GM18858 (cell line): ENCODE measurements around the gene RIC8A.
"Not testable (repeated sequence)": the region's sequence is repeated elsewhere in the genome, so short reads cannot be mapped to it uniquely, and the experiment has no call there.

ENCODE experiments used
- ATAC-seq: cut with Tn5 transposase; IDR thresholded peaks from one replicate; pipeline ENCODE4 v1.9.1; 2021; ENCODE audit not compliant: unreplicated experiment

RIC8A gene

DNA sequence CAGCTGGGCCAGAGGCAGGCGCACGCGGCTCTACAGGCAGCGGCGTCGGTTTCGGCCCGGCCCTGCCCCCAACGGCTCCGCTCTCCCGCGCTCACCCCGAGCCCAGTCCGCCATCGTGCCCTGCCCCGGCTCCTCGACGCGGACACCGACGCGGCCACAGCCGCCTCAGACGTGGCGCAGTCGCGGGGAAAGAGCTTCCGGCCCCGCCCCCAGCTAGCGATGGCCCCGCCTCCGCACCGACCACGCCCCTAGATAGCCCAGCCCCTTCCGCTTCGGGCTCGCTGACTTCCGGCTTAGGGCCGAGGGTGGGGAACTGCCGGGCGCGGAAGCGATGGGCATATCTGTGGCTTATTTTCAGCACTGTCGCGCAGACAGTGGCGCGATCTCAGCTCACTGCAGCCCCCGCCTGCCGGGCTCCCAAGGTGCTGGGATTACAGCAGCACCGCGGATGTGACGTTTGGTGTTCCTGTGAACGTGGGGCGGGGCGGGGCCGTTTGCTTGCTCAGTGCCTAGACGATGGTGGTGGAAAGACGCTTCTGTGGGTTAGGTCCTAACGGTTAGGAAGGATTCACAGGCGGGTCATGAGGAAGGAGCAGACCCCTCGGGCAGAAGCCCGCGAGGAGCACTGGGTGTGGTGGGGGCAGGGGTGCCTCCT lies at the start of gene RIC8A, which contains the start of gene BET1L:
Gene RIC8A, plus strand, starts transcription at position 501 of the 655 bp plus-strand sequence. CDS start 1,147 bp downstream, outside the sequence.
Gene BET1L, minus strand, starts transcription at position 192 of the 655 bp plus-strand sequence. Its CDS starts 78 bp downstream, at position 114.
- ATAC-seq = peak; percentile 64

DNA sequence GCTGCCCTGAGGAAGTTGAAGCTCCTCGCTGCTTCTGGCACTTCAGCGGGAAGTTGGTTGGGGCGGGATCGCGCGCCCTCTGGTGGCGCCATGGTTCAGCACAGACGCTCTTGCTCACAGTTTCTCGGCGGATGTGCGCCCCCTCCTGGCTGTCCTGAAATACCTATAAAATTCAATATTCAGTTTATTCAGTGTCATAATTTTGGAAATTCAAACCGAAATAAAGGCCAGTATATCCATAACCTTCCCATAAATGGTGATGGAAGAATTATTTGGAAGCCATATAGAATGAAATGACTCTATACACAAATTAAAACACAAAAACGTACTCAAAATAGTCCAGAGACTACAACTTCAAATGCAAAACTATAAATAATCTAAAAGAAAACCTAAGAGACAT lies 27.3 kb upstream of the RIC8A start:
- ATAC-seq = not testable (repeated sequence)

DNA sequence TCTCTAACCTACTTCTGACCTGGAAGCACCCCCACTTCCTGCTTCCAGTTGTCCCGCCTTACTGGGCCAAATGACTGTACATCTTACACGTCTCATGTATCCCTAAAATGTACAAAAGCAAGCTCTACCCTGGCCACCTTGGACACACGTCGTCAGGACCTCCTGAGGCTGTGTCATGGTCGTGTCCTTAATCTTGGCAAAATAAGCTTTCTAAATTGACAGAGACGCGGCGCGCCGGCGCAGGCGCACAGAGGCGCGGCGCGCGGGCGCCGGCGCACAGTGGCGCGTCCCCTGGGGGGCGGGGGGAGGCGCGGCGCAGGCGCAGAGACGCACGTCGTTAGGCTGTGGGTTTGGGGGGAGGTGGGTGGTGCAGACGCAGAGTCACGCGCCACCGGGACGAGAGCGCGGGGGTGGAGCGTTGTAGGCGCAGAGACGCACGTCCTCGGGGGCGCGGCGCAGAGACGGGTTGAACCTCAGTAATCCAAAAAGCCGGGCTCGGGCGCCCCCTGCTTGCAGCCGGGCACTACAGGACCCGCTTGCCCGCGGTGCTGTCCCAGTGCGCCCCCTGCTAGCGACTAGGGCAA lies 18.2 kb upstream of the RIC8A start:
- not testable (repeated sequence) for ATAC-seq

DNA sequence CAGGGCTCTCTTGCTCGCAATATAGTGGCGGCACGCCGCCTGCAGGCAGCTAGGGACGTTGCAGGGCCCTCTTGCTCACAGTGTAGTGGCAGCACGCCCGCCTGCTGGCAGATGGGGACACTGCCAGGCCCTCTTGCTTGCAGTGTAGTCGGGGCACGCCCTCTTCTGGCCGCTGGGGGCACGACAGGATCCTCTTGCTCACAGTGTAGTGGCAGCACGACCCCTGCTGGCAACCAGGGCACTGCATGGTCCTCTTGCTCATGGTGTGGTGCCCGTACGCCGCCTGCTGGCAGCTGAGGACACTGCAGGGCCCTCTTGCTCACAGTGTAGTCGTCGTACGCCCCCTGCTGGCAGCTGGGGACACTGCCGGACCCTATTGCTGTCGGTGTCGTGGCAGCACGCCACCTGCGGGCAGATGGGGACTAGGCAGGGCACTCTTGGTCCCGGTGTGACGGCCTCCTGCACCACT lies 17.6 kb upstream of the RIC8A start:
- ATAC-seq = not testable (repeated sequence)

DNA sequence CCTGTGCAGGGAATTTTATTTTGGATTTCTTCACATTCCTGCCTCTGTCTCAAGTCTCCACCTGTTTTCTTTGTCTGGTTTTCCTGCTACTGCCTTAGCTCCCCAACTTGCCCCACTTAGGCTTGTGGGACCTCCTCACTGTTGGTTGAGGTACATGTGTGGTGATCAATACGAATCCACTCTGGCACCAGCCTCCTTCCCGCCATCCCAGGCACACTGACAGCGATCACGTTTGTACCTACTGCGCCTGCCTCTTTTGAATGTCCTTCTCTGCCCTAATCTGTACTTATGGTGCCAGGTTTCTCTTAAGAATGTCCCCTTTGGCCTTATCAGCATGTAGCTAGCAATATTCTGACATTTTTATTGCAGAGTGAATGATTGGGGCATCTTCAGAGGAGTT lies 17.0 kb upstream of the RIC8A start:
- not testable (repeated sequence) for ATAC-seq

DNA sequence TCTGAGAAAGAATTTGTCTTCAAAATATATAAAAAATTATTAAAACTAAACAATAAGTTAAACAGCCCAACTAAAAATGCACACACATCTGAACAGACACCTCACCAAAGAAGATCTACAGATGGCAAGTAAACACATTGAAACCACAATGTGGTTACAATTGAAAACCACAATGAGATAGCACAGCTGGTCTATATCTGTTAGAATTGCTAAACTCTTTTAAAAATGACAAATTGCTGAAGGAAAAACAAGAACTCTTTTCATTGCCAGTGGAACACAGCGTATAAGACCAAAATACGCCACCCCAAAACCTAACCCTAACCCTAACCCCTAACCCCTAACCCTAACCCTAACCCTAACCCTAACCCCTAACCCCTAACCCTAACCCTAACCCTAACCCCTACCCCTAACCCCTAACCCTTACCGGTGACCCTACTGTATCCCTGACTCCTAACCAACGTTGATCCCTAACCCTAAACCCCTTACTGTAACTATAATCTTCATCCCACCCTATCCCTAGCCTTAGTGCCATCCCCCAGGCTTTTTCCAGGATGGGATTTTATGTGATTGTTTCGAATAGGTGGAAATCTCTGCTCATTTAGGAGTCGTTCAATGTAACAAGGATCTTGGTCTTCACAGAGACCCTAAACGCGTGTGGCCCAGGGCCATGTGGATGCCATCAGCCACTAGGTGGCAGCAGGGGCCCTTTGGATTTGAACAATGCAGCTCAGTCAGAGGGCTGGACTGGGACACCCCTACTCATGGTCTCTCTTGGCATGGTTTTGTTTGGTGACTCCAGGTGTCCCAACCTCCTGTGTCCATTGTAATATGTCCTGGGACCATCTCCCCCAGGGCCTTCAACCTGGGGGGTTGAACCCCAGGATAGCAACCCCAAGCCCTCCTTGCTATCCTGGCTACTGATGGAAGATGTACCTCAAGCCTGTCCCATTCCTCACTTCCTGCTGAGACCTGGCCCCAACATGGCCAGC lies 15.7 kb upstream of the RIC8A start:
- ATAC-seq = not testable (repeated sequence)

DNA sequence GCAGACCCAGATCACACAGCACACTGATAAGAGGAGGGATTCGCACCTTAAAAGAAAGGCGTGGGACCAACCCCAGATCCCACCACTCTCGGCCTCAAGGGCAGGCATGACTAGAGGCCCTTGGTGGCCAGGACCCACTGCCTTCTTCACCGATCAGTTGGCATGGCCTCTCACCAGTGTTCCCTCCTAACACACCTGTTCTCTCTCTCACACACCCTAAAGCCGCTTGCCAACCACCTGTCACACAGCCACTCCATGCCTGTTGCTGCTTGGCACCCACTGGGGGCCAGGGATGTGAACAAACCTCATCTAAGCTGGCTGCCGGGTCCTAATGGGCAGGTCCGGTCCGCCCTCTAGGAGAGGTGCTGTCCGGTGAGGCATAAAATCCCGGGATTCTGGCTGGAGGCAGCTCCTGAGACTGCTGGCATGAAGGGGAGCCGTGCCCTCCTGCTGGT lies 14.8 kb upstream of the RIC8A start, which contains the start of gene SCGB1C1:
Gene SCGB1C1, plus strand, starts transcription at position 405 of the 455 bp plus-strand sequence. Its CDS starts 22 bp downstream, at position 427.
- ATAC-seq = not testable (repeated sequence)

DNA sequence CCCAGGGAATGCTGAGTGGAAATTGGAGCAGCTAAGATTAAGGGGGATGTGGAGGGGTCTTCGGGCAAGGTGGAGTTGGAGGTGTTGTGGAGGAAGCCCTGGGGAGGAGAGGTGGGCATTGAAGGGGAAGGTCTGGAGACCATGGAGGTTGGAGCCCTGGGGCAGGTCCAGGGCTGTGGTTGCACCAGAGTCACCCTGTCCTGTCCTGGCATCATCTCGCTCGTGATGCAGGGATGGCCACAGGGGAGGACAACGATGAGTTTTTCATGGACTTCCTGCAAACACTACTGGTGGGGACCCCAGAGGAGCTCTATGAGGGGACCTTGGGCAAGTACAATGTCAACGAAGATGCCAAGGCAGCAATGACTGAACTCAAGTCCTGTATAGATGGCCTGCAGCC lies 14.0 kb upstream of the RIC8A start:
- ATAC-seq = not testable (repeated sequence)

DNA sequence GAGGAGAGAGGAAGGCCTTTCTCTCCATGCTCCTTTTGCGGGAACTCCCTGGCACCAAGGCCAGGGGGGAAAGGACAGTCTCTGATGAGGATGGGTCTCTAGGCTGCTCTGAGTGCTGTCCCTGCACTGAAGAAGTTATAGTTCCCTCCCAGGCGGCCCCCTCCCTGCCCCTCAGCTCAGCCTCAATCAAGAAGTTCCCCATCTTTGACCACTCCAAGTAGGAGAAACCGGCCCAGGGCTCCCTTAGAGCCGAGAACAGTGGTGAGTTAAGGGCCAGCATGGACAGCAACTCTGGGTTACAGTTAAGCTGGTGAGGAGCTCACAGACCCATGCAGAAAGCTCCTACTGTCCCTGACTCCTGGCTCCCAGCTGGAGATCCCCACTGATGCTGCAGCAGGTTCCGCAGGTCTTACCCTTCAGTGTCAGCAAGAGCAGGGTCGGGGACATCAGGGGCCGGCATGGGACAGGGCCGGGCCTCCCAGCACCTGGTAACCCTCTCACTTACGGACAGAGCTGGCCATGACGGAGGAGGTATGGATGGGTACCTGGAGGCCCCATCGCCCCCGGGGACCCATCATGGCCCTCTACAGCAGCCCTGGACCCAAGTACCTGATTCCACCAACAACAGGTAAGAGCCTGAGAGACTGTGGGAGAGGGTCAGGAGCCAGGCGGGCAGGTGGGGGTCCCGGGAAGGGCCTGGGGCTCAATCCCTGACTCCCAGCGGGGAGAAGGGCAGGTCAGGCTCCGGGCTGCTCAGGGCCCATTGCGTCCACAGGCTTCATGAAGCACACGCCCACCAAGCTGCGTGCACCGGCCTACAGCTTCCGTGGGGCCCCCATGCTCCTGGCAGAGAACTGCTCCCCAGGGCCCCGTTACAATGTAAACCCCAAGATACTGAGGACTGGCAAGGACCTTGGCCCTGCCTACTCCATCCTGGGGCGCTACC lies 10.4 kb upstream of the RIC8A start:
- no peak for ATAC-seq

DNA sequence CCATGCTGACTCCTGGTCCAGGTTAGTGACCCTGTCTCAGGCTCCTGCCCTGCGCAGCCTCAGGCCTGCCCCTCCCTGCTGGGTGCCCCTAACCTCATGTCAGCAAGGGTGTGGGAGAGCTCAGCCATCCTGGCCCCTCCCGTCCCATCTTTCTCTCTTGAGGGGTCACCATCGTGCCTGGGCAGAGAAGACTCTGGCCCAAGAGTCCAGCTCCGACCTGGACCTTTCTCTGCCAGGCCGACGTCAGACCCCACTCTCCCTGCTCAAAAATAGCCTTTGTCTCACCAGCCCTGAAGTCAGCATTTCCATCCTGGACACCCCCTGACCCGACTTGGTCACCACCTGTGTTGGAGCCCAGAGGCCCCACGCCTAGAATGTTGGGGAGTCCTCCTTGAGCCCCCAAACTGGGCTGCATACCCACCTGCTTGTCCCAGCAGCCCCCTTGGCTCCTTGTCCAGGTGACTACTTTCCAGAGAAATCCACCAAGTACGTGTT lies 9.7 kb upstream of the RIC8A start:
- ATAC-seq = no peak

DNA sequence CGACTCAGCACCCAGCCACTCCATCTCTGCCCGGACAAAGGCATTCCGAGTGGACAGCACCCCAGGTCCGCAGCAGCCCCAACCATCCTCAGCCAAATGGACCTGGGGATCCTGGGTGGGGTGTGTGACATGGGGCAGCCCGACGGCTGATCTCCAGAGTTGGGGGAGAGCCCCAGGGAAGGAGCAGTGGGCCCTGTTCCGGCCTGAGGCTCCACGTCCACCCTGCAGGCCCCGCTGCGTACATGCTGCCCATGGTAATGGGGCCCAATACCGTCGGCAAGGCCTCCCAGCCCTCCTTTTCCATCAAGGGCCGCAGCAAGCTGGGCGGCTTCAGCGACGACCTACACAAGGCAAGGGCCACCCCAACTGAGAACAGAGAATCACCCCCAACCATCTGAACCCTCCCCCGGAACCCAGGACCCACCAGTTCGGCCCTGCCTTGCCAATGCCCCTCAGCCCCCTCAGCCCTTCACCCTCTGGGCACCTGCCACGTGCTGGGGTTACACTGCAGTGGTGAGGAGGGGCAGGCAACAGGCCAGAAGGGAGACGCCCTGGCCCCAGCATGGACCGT lies 9.2 kb upstream of the RIC8A start:
- ATAC-seq = no peak

DNA sequence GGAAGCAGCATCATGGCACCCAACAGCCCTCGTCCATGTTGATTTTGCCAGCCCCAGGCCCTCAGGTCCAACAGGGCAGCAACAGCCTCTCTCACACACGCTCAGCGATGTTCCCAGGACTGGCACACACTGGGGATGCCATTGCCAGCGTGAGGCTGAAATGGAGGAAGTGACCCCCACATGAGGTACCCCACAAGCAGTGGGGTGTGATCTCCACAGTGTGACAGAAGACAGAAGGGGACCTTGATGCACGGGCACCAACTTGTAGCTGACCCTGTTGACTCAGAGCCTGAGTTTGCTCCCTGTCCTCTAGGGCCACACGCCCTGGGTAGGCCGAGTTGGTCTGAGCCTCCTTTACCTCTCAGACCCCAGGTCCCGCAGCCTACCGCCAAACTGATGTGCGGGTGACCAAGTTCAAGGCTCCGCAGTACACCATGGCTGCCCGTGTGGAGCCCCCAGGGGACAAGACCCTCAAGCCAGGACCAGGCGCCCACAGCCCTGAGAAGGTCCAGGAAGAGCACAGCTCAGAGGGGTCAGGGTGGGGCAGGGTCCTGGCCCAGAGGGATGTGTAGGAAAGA lies 8.4 kb upstream of the RIC8A start:
- no peak for ATAC-seq

DNA sequence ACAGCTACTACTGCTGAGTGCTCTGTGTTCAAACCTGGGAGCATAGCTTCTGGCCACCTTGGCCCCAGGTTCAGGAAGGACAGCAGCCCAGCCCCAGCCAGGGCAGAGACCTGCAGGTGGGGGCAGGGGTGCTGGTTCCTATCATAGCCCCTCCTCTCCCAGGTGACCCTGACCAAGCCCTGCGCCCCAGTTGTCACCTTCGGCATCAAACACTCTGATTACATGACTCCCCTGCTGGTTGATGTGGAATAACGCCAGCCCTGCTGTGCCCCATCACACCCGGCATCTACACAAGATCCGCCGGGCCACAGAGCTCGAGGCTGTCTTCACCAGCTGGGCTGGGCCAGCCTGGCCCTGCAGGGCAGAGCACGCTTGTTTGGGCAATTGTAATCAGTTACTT lies 7.7 kb upstream of the RIC8A start:
- ATAC-seq = no peak

DNA sequence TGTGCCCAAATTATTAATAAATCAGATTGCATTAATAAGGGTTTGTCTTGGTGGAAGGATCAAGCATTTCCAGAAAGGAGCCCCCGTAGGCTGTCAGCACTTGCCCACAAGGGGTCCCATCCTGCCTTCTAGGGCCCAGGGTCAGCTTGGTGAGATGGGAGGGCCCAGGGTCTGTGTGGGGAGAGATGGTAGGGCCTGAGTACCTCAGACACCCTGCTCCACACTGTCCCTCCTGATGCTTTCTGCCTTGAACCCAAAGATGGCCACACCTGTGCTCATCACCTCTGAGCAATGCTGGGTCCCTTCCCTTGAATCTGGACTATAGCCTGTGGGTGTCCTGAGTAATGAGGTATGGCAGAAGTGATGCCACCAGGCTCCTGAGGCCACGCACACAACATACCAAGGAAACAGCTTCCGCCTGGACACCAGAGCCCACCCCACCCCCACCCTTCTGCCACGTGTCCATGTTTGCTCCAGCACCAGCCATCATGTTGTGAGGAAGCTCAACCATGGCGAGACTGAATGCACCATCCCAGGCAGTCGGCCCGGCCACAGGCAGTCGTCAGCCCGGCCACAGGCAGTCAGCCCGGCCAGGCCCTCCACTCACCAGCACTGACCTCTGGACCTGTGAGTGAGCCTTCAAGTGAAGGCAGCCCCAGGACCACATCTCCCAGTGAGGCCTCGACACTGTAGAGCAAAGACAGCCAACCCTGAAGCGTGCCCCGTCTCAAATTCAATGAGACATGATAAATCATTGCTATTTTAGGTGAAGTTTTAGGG lies 7.1 kb upstream of the RIC8A start:
- ATAC-seq = no peak

DNA sequence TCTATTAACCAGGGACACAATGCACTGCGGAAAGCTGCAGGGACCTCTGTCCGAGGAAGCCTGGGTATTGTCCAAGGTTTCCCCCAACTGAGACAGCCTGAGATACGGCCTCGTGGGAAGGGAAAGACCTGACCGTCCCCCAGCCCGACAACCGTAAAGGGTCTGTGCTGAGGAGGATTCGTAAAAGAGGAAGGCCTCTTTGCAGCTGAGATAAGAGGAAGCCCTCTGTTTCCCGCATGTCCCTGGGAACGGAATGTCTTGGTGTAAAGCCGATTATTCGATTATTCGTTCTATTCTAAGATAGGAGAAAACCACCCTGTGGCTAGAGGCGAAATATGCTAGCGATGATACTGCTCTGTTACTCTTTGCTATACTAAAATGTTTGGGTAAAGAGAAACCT lies 5.5 kb upstream of the RIC8A start:
- ATAC-seq = no peak

DNA sequence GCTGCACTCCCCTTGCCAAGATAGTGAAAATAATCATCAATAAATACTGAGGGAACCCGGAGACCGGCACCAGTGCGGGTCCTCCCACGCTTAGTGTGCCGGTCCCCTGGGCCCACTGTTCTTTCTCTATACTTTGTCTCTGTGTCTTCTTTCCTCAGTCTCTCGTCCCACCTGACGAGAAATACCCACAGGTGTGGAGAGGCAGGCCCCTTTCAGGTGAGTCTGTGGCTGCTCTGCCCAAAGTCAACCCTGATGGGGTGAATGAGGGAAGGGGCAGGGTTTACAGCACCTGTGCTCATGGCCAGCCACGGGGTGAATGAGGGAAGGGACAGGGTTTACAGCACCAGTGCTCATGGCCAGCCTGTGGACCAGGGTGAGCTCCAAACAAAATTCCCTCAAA lies 5.0 kb upstream of the RIC8A start:
- no peak for ATAC-seq

DNA sequence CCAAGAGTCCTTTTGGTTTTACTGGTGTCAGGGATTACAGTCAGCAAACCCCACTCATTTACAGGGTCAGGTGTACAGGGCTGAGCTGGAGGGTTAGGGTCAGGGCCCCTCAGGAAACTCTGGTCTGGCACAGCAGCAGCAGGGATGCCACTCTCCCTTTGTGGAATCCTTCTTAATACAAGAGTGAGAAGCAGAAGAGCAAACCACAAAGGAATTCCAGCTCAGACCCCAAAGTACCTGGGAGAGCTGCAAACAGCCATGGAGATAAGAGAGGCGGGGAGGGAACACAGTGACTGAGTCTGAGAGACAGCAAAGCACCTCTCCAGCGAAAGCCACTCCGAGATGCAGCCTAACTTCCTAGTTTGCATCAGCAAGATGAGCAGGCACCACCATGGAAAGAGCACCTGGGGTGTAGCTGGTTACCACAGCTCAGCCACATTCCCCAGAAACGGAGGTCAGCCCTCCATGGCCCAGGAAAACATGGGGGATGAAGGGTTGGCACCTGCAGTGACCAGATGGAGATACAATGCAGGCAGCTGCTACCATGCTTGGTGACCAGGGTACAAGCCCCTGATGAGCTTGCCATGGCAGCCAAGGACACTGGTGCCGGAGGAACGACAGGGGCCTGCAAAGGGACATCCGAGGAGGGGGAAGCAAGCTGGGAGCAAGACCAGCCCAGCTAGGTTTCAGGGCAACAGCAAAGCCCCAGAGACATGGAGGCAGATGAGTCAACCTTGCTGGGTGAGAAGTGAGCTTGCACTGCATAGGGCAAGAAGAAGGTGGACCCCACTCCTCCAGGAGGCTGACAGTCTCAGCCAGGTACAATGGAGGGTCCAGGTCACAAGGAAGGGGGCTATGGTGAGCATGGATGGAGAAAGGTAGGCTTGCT lies 4.2 kb upstream of the RIC8A start:
- ATAC-seq = no peak
